Caco-2 (cell line): ENCODE measurements around the gene AGAP1. TPM values are rescaled to one million over a fixed set of nuclear protein-coding genes. Genes with fewer than 3 reads are reported as not detected.

Experiments
- BruUV-seq: library from RNA; stranded (reverse); fragments of 400-500 nt; replicated peaks from 2 replicates; lab custom pipeline; 2021; lab: Mats Ljungman, UMichigan
- CTCF ChIA-PET: fragments of 300-600 bp; sonication (Branson Sonifier 250); formaldehyde crosslinking; loops from one replicate; lab custom pipeline; 2022; ENCODE audit warnings: antibody characterized with exemption; lab: Charles Lee
- POLR2A ChIA-PET: fragments of 300-600 bp; sonication (Branson Sonifier 250); formaldehyde crosslinking; loops from one replicate; lab custom pipeline; 2022; ENCODE audit warnings: antibody characterized with exemption; lab: Charles Lee
- DNase-seq, 2 experiments: peaks; one replicate each; pipeline versions ENCODE4 v3.0.0 to v3.0.0-alpha.2; 2020 to 2022
- H3K27me3 ChIP-seq: replicated peaks from 2 replicates; pipeline ENCODE4 v1.6.0; 2011; ENCODE audit warnings: low read length; ENCODE audit not compliant: control insufficient read depth, insufficient read depth
- H3K36me3 ChIP-seq: 2 replicates; pipeline ENCODE4 v1.5.1; 2011; ENCODE audit warnings: low read length; ENCODE audit not compliant: control insufficient read depth, insufficient read depth
- H3K4me1 ChIP-seq: fragments of 250-450 bp; sonication (Bioruptor Pico); 2 replicates; pipeline ENCODE4 v1.5.1; 2020; ENCODE audit warnings: mild to moderate bottlenecking
- H3K4me3 ChIP-seq: 2 replicates; pipeline ENCODE4 v1.5.1; 2011; ENCODE audit warnings: low read depth, mild to moderate bottlenecking, control low read depth, low read length
- H3K9me3 ChIP-seq: fragments of 250-450 bp; sonication (Bioruptor Pico); 2 replicates; pipeline ENCODE4 v1.5.1; 2020; ENCODE audit warnings: mild to moderate bottlenecking, moderate library complexity
- H3K27ac Mint-ChIP-seq: one replicate; pipeline ENCODE4 v1.8.0; 2022; ENCODE audit warnings: mixed read lengths; ENCODE audit not compliant: unreplicated experiment
- H3K27me3 Mint-ChIP-seq: one replicate; pipeline ENCODE4 v1.8.0; 2022; ENCODE audit warnings: mixed read lengths; ENCODE audit not compliant: insufficient read depth, unreplicated experiment
- H3K36me3 Mint-ChIP-seq: one replicate; pipeline ENCODE4 v1.8.0; 2022; ENCODE audit warnings: mild to moderate bottlenecking, mixed read lengths; ENCODE audit not compliant: insufficient read depth, unreplicated experiment
- H3K4me1 Mint-ChIP-seq: one replicate; pipeline ENCODE4 v1.8.0; 2022; ENCODE audit warnings: low read depth, mixed read lengths; ENCODE audit not compliant: unreplicated experiment
- H3K4me3 Mint-ChIP-seq: one replicate; pipeline ENCODE4 v1.8.0; 2022; ENCODE audit warnings: mild to moderate bottlenecking, moderate library complexity, mixed read lengths; ENCODE audit not compliant: unreplicated experiment
- H3K9me3 Mint-ChIP-seq: one replicate; pipeline ENCODE4 v1.8.0; 2022; ENCODE audit warnings: mixed read lengths; ENCODE audit not compliant: unreplicated experiment
- CTCF ChIP-seq, 2 experiments: fragments of 200-600 bp in 1 of 2; IDR thresholded peaks; 1 replicate in 1 of 2; 2 replicates in 1 of 2; pipeline versions ENCODE4 v1.5.1 to v1.8.0; 2011 to 2022; ENCODE audit warnings: antibody characterized with exemption in 1 of 2, control low read depth in 1 of 2, inconsistent platforms in 1 of 2, low read depth in 1 of 2, low read length in 1 of 2, mild to moderate bottlenecking in 1 of 2, moderate library complexity in 1 of 2; ENCODE audit not compliant: insufficient read depth in 1 of 2, severe bottlenecking in 1 of 2, unreplicated experiment in 1 of 2
- intact Hi-C: fragments of 100-400 bp; cut with micrococcal nuclease; formaldehyde crosslinking; loops from one replicate; pipeline ENCODE4 v1.10.0; 2022; ENCODE audit not compliant: unreplicated experiment
- total RNA-seq: library from RNA; stranded (reverse); gene quantifications from 2 replicates; pipeline ENCODE4 v1.2.3, GENCODE V29; 2022

Gene AGAP1
- total RNA-seq, 1 experiment from 2014 or later: 41.7 TPM

GRCh38 chr2:235639885-235640284 is 146.0 kb downstream of the AGAP1 start:
- no peaks in the 10 kb centered on the region for H3K9me3 ChIP-seq
- TF ChIP-seq CTCF (IDR thresholded peaks at IDR 0.05; ENCODE audit: insufficient read depth in 1 of 2, low read depth in 1 of 2, low read length in 1 of 2, severe bottlenecking in 1 of 2, unreplicated experiment in 1 of 2): no peak
- H3K36me3 ChIP-seq: no peaks in the 10 kb centered on the region
- ChIA-PET CTCF (no interaction called here), POLR2A (no interaction called here)
- DNase-seq: no peak
- H3K4me3 ChIP-seq: no peak overlapping the region
- H3K27me3 Mint-ChIP-seq: no peaks in the 10 kb centered on the region
- intact Hi-C loops: no loop called here
- H3K4me3 Mint-ChIP-seq: no peak overlapping the region
- peaks cover 7% of the 10 kb centered on the region for H3K4me1 Mint-ChIP-seq
- no peak overlapping the region for H3K27ac Mint-ChIP-seq
- no TSS peak for BruUV-seq
- no peaks in the 10 kb centered on the region for H3K27me3 ChIP-seq
- no peaks in the 10 kb centered on the region for H3K9me3 Mint-ChIP-seq
- H3K36me3 Mint-ChIP-seq: peaks cover 5% of the 10 kb centered on the region
- H3K4me1 ChIP-seq: no peaks in the 10 kb centered on the region

DNA sequence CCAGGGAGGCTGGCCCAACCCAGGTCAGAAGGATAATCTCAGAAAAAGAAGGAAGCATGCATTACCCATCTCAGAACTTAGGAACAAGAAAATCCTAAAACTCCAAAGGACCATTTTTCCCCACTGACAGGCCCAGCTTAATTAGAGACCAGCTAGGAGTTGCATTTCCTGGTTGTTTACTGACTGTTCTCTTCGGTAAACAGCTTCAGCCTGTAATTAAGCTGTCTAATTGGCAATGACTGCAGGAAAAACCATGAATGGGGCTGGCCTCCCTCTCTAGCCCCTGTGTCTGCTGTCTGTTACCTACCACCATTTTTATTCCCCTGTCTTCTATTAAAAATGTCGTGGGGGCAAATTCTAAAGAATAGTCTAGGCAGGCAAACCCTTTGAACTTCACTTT is 146.5 kb downstream of the AGAP1 start:
- intact Hi-C loops: no loop called here
- H3K36me3 Mint-ChIP-seq: peaks cover 5% of the 10 kb centered on the region
- H3K27me3 Mint-ChIP-seq: no peaks in the 10 kb centered on the region
- BruUV-seq: no TSS peak
- Histone ChIP-seq H3K4me3 (no peak overlapping the region), H3K36me3 (no peaks in the 10 kb centered on the region), H3K9me3 (no peaks in the 10 kb centered on the region), H3K4me1 (no peaks in the 10 kb centered on the region), H3K27me3 (no peaks in the 10 kb centered on the region)
- no peak for DNase-seq
- H3K4me3 Mint-ChIP-seq: no peak overlapping the region
- TF ChIP-seq CTCF (IDR thresholded peaks at IDR 0.05; ENCODE audit: insufficient read depth in 1 of 2, low read depth in 1 of 2, low read length in 1 of 2, severe bottlenecking in 1 of 2, unreplicated experiment in 1 of 2): no peak
- CTCF ChIA-PET: no interaction called here
- H3K9me3 Mint-ChIP-seq: no peaks in the 10 kb centered on the region
- POLR2A ChIA-PET: no interaction called here
- no peak overlapping the region for H3K27ac Mint-ChIP-seq
- peaks cover 7% of the 10 kb centered on the region for H3K4me1 Mint-ChIP-seq

DNA sequence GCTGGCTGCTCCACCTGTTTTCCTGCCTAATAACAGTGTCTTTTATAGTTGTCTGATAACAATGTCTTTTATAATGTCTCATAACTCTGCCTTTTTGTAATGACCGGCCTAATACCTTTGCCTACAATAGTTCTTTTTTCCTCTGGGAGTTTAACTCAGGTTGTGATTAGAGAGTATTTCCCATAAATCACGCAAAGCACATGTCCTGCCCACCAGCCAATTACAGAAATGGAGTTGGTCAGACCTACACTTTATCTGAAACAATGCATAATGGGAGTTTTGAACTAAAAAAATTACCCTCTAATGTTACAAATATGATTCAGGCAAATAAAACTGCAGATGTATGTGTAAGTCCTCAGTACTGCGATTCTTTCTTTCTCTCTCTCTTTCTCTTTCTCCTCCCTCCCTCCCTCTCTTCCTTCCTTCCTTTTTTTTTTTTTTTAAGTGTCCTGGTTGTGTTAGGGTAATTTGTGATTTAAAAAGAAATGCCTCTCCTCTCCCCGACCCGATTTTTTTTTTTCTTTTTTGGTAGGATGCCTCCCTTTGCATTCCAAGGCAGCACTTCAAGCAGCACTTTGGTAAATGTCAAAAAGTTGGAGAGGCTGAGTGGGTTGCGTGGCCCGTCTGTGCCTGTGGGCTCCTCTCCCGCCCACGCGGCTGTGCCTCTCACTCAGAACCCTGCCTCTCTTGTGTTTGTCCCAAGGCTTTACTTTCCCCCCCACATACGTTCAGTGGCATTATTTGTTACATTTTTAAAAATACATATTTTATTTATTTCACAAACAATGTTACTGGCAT is 147.3 kb downstream of the AGAP1 start:
- POLR2A ChIA-PET: no interaction called here
- Histone ChIP-seq H3K4me3 (no peak overlapping the region), H3K9me3 (no peaks in the 10 kb centered on the region), H3K4me1 (no peaks in the 10 kb centered on the region), H3K27me3 (no peaks in the 10 kb centered on the region), H3K36me3 (no peaks in the 10 kb centered on the region)
- H3K4me1 Mint-ChIP-seq: peaks cover 7% of the 10 kb centered on the region
- no peak overlapping the region for H3K4me3 Mint-ChIP-seq
- no peak for DNase-seq
- H3K36me3 Mint-ChIP-seq: peaks cover 5% of the 10 kb centered on the region
- CTCF ChIA-PET: no interaction called here
- H3K27me3 Mint-ChIP-seq: no peaks in the 10 kb centered on the region
- BruUV-seq: no TSS peak
- H3K27ac Mint-ChIP-seq: no peak overlapping the region
- intact Hi-C loops: no loop called here
- TF ChIP-seq CTCF (IDR thresholded peaks at IDR 0.05; ENCODE audit: insufficient read depth in 1 of 2, low read depth in 1 of 2, low read length in 1 of 2, severe bottlenecking in 1 of 2, unreplicated experiment in 1 of 2): no peak
- no peaks in the 10 kb centered on the region for H3K9me3 Mint-ChIP-seq
